Measurements from ENCODE around the gene HNF4A. TPM values are rescaled to one million over a fixed set of nuclear protein-coding genes. Genes with fewer than 3 reads are reported as not detected.

The HNF4A gene
- total RNA-seq, 1 donor, result not detected

GRCh38 chr20:44423480-44423879 is 68.0 kb downstream of the HNF4A start:
- H3K4me3 ChIP-seq (ENCODE audit: low read depth, low read length), result no peak overlapping the region
- no peak for DNase-seq (ENCODE audit: low read depth)
- TF ChIP-seq CTCF (IDR thresholded peaks at IDR 0.05; ENCODE audit: insufficient read depth, low read depth, low read length), result no peak

GRCh38 chr20:44424039-44424495 is 68.6 kb downstream of the HNF4A start:
- no peak for DNase-seq (ENCODE audit: low read depth)
- H3K4me3 ChIP-seq (ENCODE audit: low read depth, low read length), result no peak overlapping the region
- no peak for TF ChIP-seq CTCF (IDR thresholded peaks at IDR 0.05; ENCODE audit: insufficient read depth, low read depth, low read length)

GRCh38 chr20:44425923-44426322 is 70.4 kb downstream of the HNF4A start:
- TF ChIP-seq CTCF (IDR thresholded peaks at IDR 0.05; ENCODE audit: insufficient read depth, low read depth, low read length), result no peak
- H3K4me3 ChIP-seq (ENCODE audit: low read depth, low read length), result no peak overlapping the region
- DNase-seq (ENCODE audit: low read depth), result no peak

- no peak overlapping the region for H3K4me3 ChIP-seq (ENCODE audit: low read depth, low read length)
- TF ChIP-seq CTCF (IDR thresholded peaks at IDR 0.05; ENCODE audit: insufficient read depth, low read depth, low read length), result no peak
- no peak for DNase-seq (ENCODE audit: low read depth)
Measured at GRCh38 chr20:44426879-44427790, 71.6 kb downstream of the HNF4A start.

- no peak for TF ChIP-seq CTCF (IDR thresholded peaks at IDR 0.05; ENCODE audit: insufficient read depth, low read depth, low read length)
- DNase-seq (ENCODE audit: low read depth), result no peak
Measured at GRCh38 chr20:44427804-44428173, 72.3 kb downstream of the HNF4A start.

GRCh38 chr20:44428174-44429016 is 72.9 kb downstream of the HNF4A start:
- DNase-seq (ENCODE audit: low read depth), result no peak
- no peak overlapping the region for H3K4me3 ChIP-seq (ENCODE audit: low read depth, low read length)
- no peak for TF ChIP-seq CTCF (IDR thresholded peaks at IDR 0.05; ENCODE audit: insufficient read depth, low read depth, low read length)

More at GRCh38 chr20:44427804-44428173, 72.3 kb downstream of the HNF4A start:
- no peak overlapping the region for H3K4me3 ChIP-seq (ENCODE audit: low read depth, low read length)
